Nephron progenitor cell (in vitro differentiated cells): Measurements from ENCODE around the gene DKK3.

Source experiments
- DNase-seq: peaks from one replicate; pipeline ENCODE4 v3.0.0; 2021
- H3K27ac Mint-ChIP-seq: 2 replicates; pipeline ENCODE4 v1.8.0; 2021; ENCODE audit warnings: mild to moderate bottlenecking, moderate library complexity, mixed read lengths
- H3K27me3 Mint-ChIP-seq: 2 replicates; pipeline ENCODE4 v1.8.0; 2021; ENCODE audit warnings: mild to moderate bottlenecking, low read depth, mixed read lengths; ENCODE audit not compliant: poor library complexity
- H3K36me3 Mint-ChIP-seq: 2 replicates; pipeline ENCODE4 v1.8.0; 2021; ENCODE audit warnings: low read depth, mixed read lengths
- H3K4me1 Mint-ChIP-seq: 2 replicates; pipeline ENCODE4 v1.8.0; 2021; ENCODE audit warnings: mixed read lengths
- H3K4me3 Mint-ChIP-seq: 2 replicates; pipeline ENCODE4 v1.8.0; 2021; ENCODE audit warnings: mild to moderate bottlenecking, moderate library complexity, mixed read lengths
- H3K9me3 Mint-ChIP-seq: 2 replicates; pipeline ENCODE4 v1.8.0; 2021; ENCODE audit warnings: mild to moderate bottlenecking, moderate library complexity, mixed read lengths
- CTCF ChIP-seq: fragments of 200-600 bp; sonication (generic); IDR thresholded peaks from 2 replicates; pipeline ENCODE4 v1.5.0; 2021; ENCODE audit warnings: antibody characterized with exemption

The DKK3 gene

GRCh38 chr11:11971906-11972547, 36.4 kb downstream of the DKK3 start:
- Mint-ChIP-seq H3K4me1 (peaks cover 39% of the 10 kb centered on the region), H3K27me3 (no peaks in the 10 kb centered on the region), H3K27ac (no peak overlapping the region), H3K4me3 (no peak overlapping the region), H3K36me3 (no peaks in the 10 kb centered on the region), H3K9me3 (no peaks in the 10 kb centered on the region)
- TF ChIP-seq CTCF: no peak
- DNase-seq: peak; percentile 35

GRCh38 chr11:11970556-11970955, 37.9 kb downstream of the DKK3 start:
- H3K4me3 Mint-ChIP-seq: no peak overlapping the region
- TF ChIP-seq CTCF: no peak
- H3K27me3 Mint-ChIP-seq: no peaks in the 10 kb centered on the region
- H3K9me3 Mint-ChIP-seq: no peaks in the 10 kb centered on the region
- H3K27ac Mint-ChIP-seq: no peak overlapping the region
- DNase-seq: no peak
- H3K36me3 Mint-ChIP-seq: no peaks in the 10 kb centered on the region
- H3K4me1 Mint-ChIP-seq: peaks cover 40% of the 10 kb centered on the region

- no peak for DNase-seq
- H3K27me3 Mint-ChIP-seq: no peaks in the 10 kb centered on the region
- TF ChIP-seq CTCF: no peak
- no peak overlapping the region for H3K4me3 Mint-ChIP-seq
- no peak overlapping the region for H3K27ac Mint-ChIP-seq
- no peaks in the 10 kb centered on the region for H3K9me3 Mint-ChIP-seq
- peaks cover 46% of the 10 kb centered on the region for H3K4me1 Mint-ChIP-seq
- no peaks in the 10 kb centered on the region for H3K36me3 Mint-ChIP-seq
Observed at GRCh38 chr11:11969380-11970215, 38.8 kb downstream of the DKK3 start.

- Mint-ChIP-seq H3K9me3 (no peaks in the 10 kb centered on the region), H3K27ac (no peak overlapping the region), H3K4me1 (peaks cover 53% of the 10 kb centered on the region), H3K4me3 (no peak overlapping the region), H3K27me3 (no peaks in the 10 kb centered on the region), H3K36me3 (no peaks in the 10 kb centered on the region)
- no peak for TF ChIP-seq CTCF
- DNase-seq: no peak
Observed at GRCh38 chr11:11968511-11969280, 39.7 kb downstream of the DKK3 start.

- H3K9me3 Mint-ChIP-seq: no peaks in the 10 kb centered on the region
- H3K27me3 Mint-ChIP-seq: no peaks in the 10 kb centered on the region
- H3K4me3 Mint-ChIP-seq: no peak overlapping the region
- no peaks in the 10 kb centered on the region for H3K36me3 Mint-ChIP-seq
- H3K4me1 Mint-ChIP-seq: peaks cover 46% of the 10 kb centered on the region
- DNase-seq: no peak
- TF ChIP-seq CTCF: no peak
- no peak overlapping the region for H3K27ac Mint-ChIP-seq
Observed at GRCh38 chr11:11967669-11968510, 40.5 kb downstream of the DKK3 start.
